VCaP (cell line): Measurements from ENCODE around the gene TEAD1.

Experiments
- H3K27ac ChIP-seq: fragments of 450-650 bp; 2 replicates; pipeline ENCODE4 v1.5.1; 2017
- CTCF ChIP-seq: fragments of 450-650 bp; conservative IDR thresholded peaks from 2 replicates; pipeline ENCODE4 v1.5.1; 2017; ENCODE audit warnings: mild to moderate bottlenecking, moderate library complexity

Gene TEAD1

GRCh38 chr11:12674936-12675696 lies 895 bp downstream of the TEAD1 start:
- peak overlapping the region; percentile 77 for H3K27ac ChIP-seq
- no peak for TF ChIP-seq CTCF

- no peak for TF ChIP-seq CTCF
- peak overlapping the region; percentile 77 for H3K27ac ChIP-seq
These were observed 1.9 kb downstream of the TEAD1 start for GRCh38 chr11:12675951-12676711.

DNA sequence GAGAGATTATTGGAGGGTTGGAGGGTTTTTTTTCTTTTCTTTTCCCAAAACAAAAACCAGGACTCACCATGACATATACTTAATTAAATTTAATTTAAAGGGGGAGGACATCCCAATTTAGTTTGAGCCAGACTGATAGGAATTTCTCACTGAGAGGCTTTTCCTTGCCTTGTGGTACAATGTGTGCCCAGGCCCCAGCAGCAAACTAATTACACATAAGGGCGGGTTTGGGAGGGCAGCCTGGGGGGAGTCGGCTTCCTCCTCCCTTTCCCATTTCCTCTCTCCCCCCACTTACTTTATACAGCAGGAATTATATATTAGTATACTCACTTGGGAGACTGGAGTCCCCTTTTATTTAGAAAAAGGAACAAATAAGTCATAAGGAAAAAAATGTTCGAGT lies 2.9 kb downstream of the TEAD1 start:
- no peak for TF ChIP-seq CTCF
- H3K27ac ChIP-seq: peak overlapping the region; percentile 77

DNA sequence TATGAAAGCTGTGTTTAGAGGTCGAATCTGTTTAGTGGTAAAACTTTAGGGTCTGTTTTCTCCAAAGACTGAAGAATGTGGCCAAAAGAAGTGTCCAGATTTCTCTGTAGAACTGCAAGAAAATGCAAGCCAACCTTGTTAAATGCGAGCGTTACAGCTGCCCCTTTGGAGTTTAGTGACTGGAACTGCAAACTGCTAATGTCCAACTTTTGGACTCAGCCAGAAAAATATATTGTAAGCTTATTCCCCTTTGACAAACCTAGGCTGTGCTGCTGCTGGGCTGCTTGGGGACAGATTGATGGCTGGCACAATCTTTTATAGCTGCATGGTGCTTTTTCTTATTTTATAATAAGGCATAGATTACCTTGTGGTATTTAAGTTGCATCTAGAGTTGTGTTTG lies 3.9 kb downstream of the TEAD1 start:
- no peak for TF ChIP-seq CTCF
- H3K27ac ChIP-seq: no peak overlapping the region

GRCh38 chr11:12678991-12679390 lies 4.8 kb downstream of the TEAD1 start:
- TF ChIP-seq CTCF: no peak
- no peak overlapping the region for H3K27ac ChIP-seq

- TF ChIP-seq CTCF: no peak
- no peak overlapping the region for H3K27ac ChIP-seq
These were observed 5.2 kb downstream of the TEAD1 start for GRCh38 chr11:12679471-12679870.

DNA sequence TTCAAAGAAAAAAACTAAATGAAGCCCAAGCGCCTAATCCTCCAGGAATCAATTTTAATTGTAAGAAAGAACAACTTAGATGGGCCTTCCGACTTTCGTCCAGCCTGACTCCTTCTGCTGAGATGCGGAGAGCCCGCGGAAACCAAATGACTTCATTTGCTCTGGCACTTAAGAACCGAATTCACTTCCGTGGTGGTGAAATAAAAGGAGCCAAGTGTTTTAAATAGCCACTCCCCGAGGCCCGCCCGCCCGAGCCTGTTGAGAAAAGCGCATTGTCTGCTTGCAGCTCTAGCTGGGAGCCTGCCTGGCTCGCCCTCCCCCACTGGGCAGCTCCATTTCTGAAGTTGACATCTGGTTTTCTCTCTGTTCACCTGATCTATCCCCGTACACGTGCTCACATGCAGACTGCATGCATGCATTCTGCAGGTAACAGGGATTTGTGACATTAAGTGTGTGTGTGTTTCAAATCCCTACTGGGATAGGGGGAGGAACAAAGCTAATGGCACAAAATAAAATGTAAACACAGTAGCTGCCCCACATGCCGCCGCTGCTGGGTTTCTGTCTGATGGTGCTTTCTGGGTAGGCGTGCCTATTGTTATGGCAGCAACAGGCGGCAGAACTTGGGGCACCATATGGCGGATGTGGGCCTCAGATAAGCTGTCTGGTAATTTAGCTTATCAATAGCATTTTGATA lies 6.2 kb downstream of the TEAD1 start:
- TF ChIP-seq CTCF: no peak
- H3K27ac ChIP-seq: no peak overlapping the region
